Esophagus muscularis mucosa (tissue), 3 donors: ENCODE data around the gene RAB35.

Experiments used
- CTCF ChIP-seq, 3 experiments: fragments of 200-600 bp in 2 of 3; fragments of 450-650 bp in 1 of 3; sonication (generic) in 2 of 3; IDR thresholded peaks; one replicate each; pipeline ENCODE4 v1.5.1; 2017 to 2019; ENCODE audit warnings: antibody characterized with exemption in 3 of 3, mild to moderate bottlenecking in 2 of 3, moderate library complexity in 1 of 3
- POLR2A ChIP-seq: fragments of 450-650 bp; IDR thresholded peaks from one replicate; pipeline ENCODE4 v1.6.1; 2017; ENCODE audit warnings: antibody characterized with exemption, moderate library complexity, mild to moderate bottlenecking, low read depth

DNA sequence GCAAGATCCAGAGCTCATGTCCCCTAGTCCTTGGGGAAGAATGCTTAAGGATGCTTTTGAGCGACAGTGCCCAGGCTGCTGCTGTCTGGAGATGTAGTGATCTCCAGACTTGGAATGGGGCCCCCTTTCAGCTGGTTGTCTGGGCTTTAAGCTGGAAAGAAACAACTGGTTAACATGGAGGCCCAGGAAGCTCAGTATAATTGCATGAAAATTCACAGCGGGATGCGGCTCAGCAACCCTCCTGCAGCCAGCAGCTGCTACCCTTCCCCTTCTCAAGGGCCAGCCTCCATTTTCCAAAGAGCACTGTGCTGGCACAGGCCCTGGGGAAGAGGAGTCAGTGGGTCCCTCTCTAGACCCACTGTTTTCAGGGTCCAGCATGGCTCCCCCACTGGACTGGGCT lies 26.3 kb downstream of the RAB35 start:
- TF ChIP-seq POLR2A: no peak
- TF ChIP-seq CTCF (IDR thresholded peaks at IDR 0.05): no peak
